IMR-90 (cell line): ENCODE results near the gene CDV3.

Experiments used
- CEBPB ChIP-seq: IDR thresholded peaks from 2 replicates; pipeline ENCODE4 v1.6.1; 2012; ENCODE audit warnings: low read depth, low read length, improper control_type of control experiment
- CHD1 ChIP-seq: IDR thresholded peaks from 2 replicates; pipeline ENCODE4 v1.6.1; 2012; ENCODE audit warnings: low read depth, low read length, improper control_type of control experiment
- CTCF ChIP-seq: conservative IDR thresholded peaks from 2 replicates; pipeline ENCODE4 v1.5.1; 2012; ENCODE audit warnings: mild to moderate bottlenecking, low read depth, low read length, improper control_type of control experiment
- FOS ChIP-seq: fragments of 150-350 bp; IDR thresholded peaks from 2 replicates; pipeline ENCODE4 v1.6.1; 2016; ENCODE audit warnings: low read depth, low read length
- MAFK ChIP-seq: IDR thresholded peaks from 2 replicates; pipeline ENCODE4 v1.6.1; 2012; ENCODE audit warnings: low read depth, low read length, improper control_type of control experiment
- MAZ ChIP-seq: IDR thresholded peaks from 2 replicates; pipeline ENCODE4 v1.6.1; 2012; ENCODE audit warnings: low read depth, mild to moderate bottlenecking, low read length, improper control_type of control experiment, moderate library complexity, borderline replicate concordance
- MXI1 ChIP-seq: IDR thresholded peaks from 2 replicates; pipeline ENCODE4 v1.6.1; 2012; ENCODE audit warnings: low read depth, mild to moderate bottlenecking, low read length, moderate library complexity, borderline replicate concordance
- POLR2A ChIP-seq: IDR thresholded peaks from 2 replicates; pipeline ENCODE4 v1.6.1; 2012; ENCODE audit warnings: mild to moderate bottlenecking, low read depth, low read length
- RAD21 ChIP-seq: IDR thresholded peaks from 2 replicates; pipeline ENCODE4 v1.6.1; 2012; ENCODE audit warnings: low read length, improper control_type of control experiment
- RCOR1 ChIP-seq: IDR thresholded peaks from 2 replicates; pipeline ENCODE4 v1.6.1; 2012; ENCODE audit warnings: mild to moderate bottlenecking, low read length, improper control_type of control experiment; ENCODE audit not compliant: insufficient replicate concordance
- RFX5 ChIP-seq: IDR thresholded peaks from 2 replicates; pipeline ENCODE4 v1.8.0; 2012; ENCODE audit warnings: low read depth, mild to moderate bottlenecking, low read length, moderate library complexity
- SMC3 ChIP-seq: fragments of 150-350 bp; IDR thresholded peaks from 2 replicates; pipeline ENCODE4 v1.6.1; 2016; ENCODE audit warnings: low read depth, mild to moderate bottlenecking, antibody characterized with exemption, low read length, moderate library complexity
- USF2 ChIP-seq: fragments of 150-350 bp; IDR thresholded peaks from 2 replicates; pipeline ENCODE4 v1.6.1; 2017; ENCODE audit warnings: mild to moderate bottlenecking, antibody characterized with exemption, low read length, low read depth
- TF ChIP-seq, protein P1 (sequence below): fragments of 150-350 bp; IDR thresholded peaks from 2 replicates; pipeline ENCODE4 v1.6.1; 2016; ENCODE audit warnings: low read depth, mild to moderate bottlenecking, low read length, moderate library complexity, borderline replicate concordance

- TF ChIP-seq CTCF (no peak), POLR2A (no peak), MAZ (no peak), RFX5 (no peak), MXI1 (no peak), FOS (no peak), RAD21 (no peak), RCOR1 (no peak), USF2 (no peak), SMC3 (no peak), CEBPB (no peak), MAFK (no peak), CHD1 (no peak)
- TF ChIP-seq, protein P1, sequence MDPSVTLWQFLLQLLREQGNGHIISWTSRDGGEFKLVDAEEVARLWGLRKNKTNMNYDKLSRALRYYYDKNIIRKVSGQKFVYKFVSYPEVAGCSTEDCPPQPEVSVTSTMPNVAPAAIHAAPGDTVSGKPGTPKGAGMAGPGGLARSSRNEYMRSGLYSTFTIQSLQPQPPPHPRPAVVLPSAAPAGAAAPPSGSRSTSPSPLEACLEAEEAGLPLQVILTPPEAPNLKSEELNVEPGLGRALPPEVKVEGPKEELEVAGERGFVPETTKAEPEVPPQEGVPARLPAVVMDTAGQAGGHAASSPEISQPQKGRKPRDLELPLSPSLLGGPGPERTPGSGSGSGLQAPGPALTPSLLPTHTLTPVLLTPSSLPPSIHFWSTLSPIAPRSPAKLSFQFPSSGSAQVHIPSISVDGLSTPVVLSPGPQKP = no peak
These were observed 30.6 kb upstream of the CDV3 start for GRCh38 chr3:133542871-133543270.
